HEK293 (cell line): Measurements from ENCODE around the gene CEP112.

ENCODE experiments used
- CTCF ChIA-PET: fragments of 350-600 bp; formaldehyde crosslinking; extraction: SDS; loops from one replicate; lab custom pipeline; 2021; ENCODE audit warnings: antibody characterized with exemption; lab: Yijun Ruan, JAX
- POLR2A ChIA-PET: fragments of 300-600 bp; formaldehyde crosslinking; extraction: SDS; loops from one replicate; lab custom pipeline; 2020; ENCODE audit warnings: antibody characterized with exemption, inconsistent platforms; lab: Yijun Ruan, JAX
- H3K27ac ChIP-seq: fragments of 200-500 bp; sonication (Bioruptor generic); 2 replicates; pipeline ENCODE4 v1.5.1; 2014; ENCODE audit warnings: low read depth, low read length, control low read depth, inconsistent platforms; ENCODE audit errors: extremely low read depth
- H3K36me3 ChIP-seq, 2 experiments: fragments of 200-500 bp in 1 of 2; sonication (Bioruptor generic) in 1 of 2; 1 replicate in 1 of 2; 2 replicates in 1 of 2; pipeline ENCODE4 v1.5.1; 2014 to 2017; ENCODE audit warnings: inconsistent platforms in 2 of 2, low read length in 2 of 2; ENCODE audit not compliant: control insufficient read depth in 2 of 2, insufficient read depth in 1 of 2
- H3K4me1 ChIP-seq: fragments of 200-500 bp; sonication (Bioruptor generic); 2 replicates; pipeline ENCODE4 v1.5.1; 2014; ENCODE audit warnings: mild to moderate bottlenecking, low read length, inconsistent platforms; ENCODE audit not compliant: control insufficient read depth, insufficient read depth
- H3K4me3 ChIP-seq: 2 replicates; pipeline ENCODE4 v1.5.1; 2011; ENCODE audit warnings: low read depth, mild to moderate bottlenecking, control low read depth, low read length, moderate library complexity
- H3K9me3 ChIP-seq: fragments of 200-500 bp; sonication (Bioruptor generic); 2 replicates; pipeline ENCODE4 v1.5.1; 2014; ENCODE audit warnings: low read depth, low read length, inconsistent platforms; ENCODE audit not compliant: control insufficient read depth, insufficient read depth
- BCL11B ChIP-seq: fragments of 450-650 bp; formaldehyde crosslinking; IDR thresholded peaks from 2 replicates; pipeline ENCODE4 v1.5.1; 2016; ENCODE audit warnings: low read depth, missing biosample characterization, missing genetic modification characterization
- IKZF3 ChIP-seq: fragments of 450-650 bp; IDR thresholded peaks from 2 replicates; pipeline ENCODE4 v1.5.0; 2018; ENCODE audit warnings: missing biosample characterization, mild to moderate bottlenecking, missing genetic modification characterization, moderate library complexity
- OSR2 ChIP-seq: fragments of 450-650 bp; formaldehyde crosslinking; IDR thresholded peaks from 2 replicates; pipeline ENCODE4 v1.5.1; 2016; ENCODE audit warnings: missing biosample characterization, missing genetic modification characterization
- RBAK ChIP-seq: fragments of 450-650 bp; formaldehyde crosslinking; IDR thresholded peaks from 2 replicates; pipeline ENCODE4 v1.5.1; 2016; ENCODE audit warnings: missing biosample characterization, missing genetic modification characterization
- TCF7L2 ChIP-seq: IDR thresholded peaks from 2 replicates; pipeline ENCODE4 v1.6.1; 2011; ENCODE audit warnings: low read depth, mild to moderate bottlenecking, inconsistent platforms, low read length, moderate library complexity, borderline replicate concordance
- YY1 ChIP-seq: fragments of 450-650 bp; formaldehyde crosslinking; IDR thresholded peaks from 2 replicates; pipeline ENCODE4 v1.5.1; 2018; ENCODE audit warnings: missing biosample characterization, missing genetic modification characterization
- ZNF155 ChIP-seq: fragments of 450-650 bp; formaldehyde crosslinking; IDR thresholded peaks from 2 replicates; pipeline ENCODE4 v1.5.1; 2016; ENCODE audit warnings: missing biosample characterization, missing genetic modification characterization
- ZNF169 ChIP-seq: fragments of 450-650 bp; formaldehyde crosslinking; IDR thresholded peaks from 2 replicates; pipeline ENCODE4 v1.5.1; 2016; ENCODE audit warnings: missing biosample characterization, missing genetic modification characterization
- ZNF248 ChIP-seq: fragments of 450-650 bp; formaldehyde crosslinking; IDR thresholded peaks from 2 replicates; pipeline ENCODE4 v1.5.1; 2017; ENCODE audit warnings: missing biosample characterization, missing genetic modification characterization
- ZNF391 ChIP-seq: fragments of 450-650 bp; formaldehyde crosslinking; IDR thresholded peaks from 2 replicates; pipeline ENCODE4 v1.5.1; 2016; ENCODE audit warnings: low read depth, missing biosample characterization, missing genetic modification characterization, borderline replicate concordance
- ZNF48 ChIP-seq: fragments of 450-650 bp; formaldehyde crosslinking; IDR thresholded peaks from 2 replicates; pipeline ENCODE4 v1.5.1; 2016; ENCODE audit warnings: missing biosample characterization, missing genetic modification characterization
- ZNF529 ChIP-seq: fragments of 450-650 bp; formaldehyde crosslinking; IDR thresholded peaks from 2 replicates; pipeline ENCODE4 v1.5.1; 2017; ENCODE audit warnings: missing genetic modification characterization, missing biosample characterization; ENCODE audit not compliant: insufficient replicate concordance
- ZNF585B ChIP-seq: fragments of 450-650 bp; formaldehyde crosslinking; IDR thresholded peaks from 2 replicates; pipeline ENCODE4 v1.5.1; 2016; ENCODE audit warnings: missing biosample characterization, missing genetic modification characterization
- ZNF658 ChIP-seq: fragments of 450-650 bp; formaldehyde crosslinking; IDR thresholded peaks from 2 replicates; pipeline ENCODE4; 2016; ENCODE audit warnings: missing biosample characterization, missing genetic modification characterization
- ZSCAN5A ChIP-seq: fragments of 450-650 bp; formaldehyde crosslinking; IDR thresholded peaks from 2 replicates; pipeline ENCODE4 v1.5.1; 2016; ENCODE audit warnings: missing biosample characterization, missing genetic modification characterization
- TF ChIP-seq, protein P1 (sequence below): fragments of 450-650 bp; formaldehyde crosslinking; IDR thresholded peaks from 2 replicates; pipeline ENCODE4 v1.5.0; 2017; ENCODE audit warnings: missing biosample characterization, missing genetic modification characterization, borderline replicate concordance
- TF ChIP-seq, protein P2 (sequence below): fragments of 450-650 bp; formaldehyde crosslinking; optimal IDR thresholded peaks from 2 replicates; pipeline ENCODE3; 2016; ENCODE audit warnings: missing biosample characterization, mild to moderate bottlenecking, missing genetic modification characterization
- TF ChIP-seq, protein P3 (sequence below): fragments of 450-650 bp; formaldehyde crosslinking; IDR thresholded peaks from 2 replicates; pipeline ENCODE4 v1.5.1; 2016; ENCODE audit warnings: missing biosample characterization, missing genetic modification characterization

The CEP112 gene

GRCh38 chr17:66207936-66208335, 16.0 kb upstream of the CEP112 start (continued):
- TF ChIP-seq ZSCAN5A (tag by site-specific recombination) (no peak), BCL11B (tag by site-specific recombination) (no peak)

GRCh38 chr17:66203274-66204015, 11.5 kb upstream of the CEP112 start:
- CTCF ChIA-PET, result interaction anchor here (0.6 kb wide), 1 partner anchor 742 kb away, joined by 4 read pairs; no protein-coding TSS in a partner anchor
- Histone ChIP-seq H3K4me1 (no peaks in the 10 kb centered on the region), H3K4me3 (no peak overlapping the region), H3K9me3 (no peaks in the 10 kb centered on the region), H3K36me3 (no peaks in the 10 kb centered on the region), H3K27ac (no peak overlapping the region)
- POLR2A ChIA-PET, result no interaction called here
- no peak for TF ChIP-seq ZNF248 (tag by site-specific recombination)
- TF ChIP-seq, protein P1, sequence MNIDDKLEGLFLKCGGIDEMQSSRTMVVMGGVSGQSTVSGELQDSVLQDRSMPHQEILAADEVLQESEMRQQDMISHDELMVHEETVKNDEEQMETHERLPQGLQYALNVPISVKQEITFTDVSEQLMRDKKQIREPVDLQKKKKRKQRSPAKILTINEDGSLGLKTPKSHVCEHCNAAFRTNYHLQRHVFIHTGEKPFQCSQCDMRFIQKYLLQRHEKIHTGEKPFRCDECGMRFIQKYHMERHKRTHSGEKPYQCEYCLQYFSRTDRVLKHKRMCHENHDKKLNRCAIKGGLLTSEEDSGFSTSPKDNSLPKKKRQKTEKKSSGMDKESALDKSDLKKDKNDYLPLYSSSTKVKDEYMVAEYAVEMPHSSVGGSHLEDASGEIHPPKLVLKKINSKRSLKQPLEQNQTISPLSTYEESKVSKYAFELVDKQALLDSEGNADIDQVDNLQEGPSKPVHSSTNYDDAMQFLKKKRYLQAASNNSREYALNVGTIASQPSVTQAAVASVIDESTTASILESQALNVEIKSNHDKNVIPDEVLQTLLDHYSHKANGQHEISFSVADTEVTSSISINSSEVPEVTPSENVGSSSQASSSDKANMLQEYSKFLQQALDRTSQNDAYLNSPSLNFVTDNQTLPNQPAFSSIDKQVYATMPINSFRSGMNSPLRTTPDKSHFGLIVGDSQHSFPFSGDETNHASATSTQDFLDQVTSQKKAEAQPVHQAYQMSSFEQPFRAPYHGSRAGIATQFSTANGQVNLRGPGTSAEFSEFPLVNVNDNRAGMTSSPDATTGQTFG (tag by site-specific recombination), result no peak
- no peak for TF ChIP-seq ZNF529 (tag by site-specific recombination)
- TF ChIP-seq, protein P2, sequence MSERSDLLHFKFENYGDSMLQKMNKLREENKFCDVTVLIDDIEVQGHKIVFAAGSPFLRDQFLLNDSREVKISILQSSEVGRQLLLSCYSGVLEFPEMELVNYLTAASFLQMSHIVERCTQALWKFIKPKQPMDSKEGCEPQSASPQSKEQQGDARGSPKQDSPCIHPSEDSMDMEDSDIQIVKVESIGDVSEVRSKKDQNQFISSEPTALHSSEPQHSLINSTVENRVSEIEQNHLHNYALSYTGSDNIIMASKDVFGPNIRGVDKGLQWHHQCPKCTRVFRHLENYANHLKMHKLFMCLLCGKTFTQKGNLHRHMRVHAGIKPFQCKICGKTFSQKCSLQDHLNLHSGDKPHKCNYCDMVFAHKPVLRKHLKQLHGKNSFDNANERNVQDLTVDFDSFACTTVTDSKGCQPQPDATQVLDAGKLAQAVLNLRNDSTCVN (tag by site-specific recombination), result no peak
- no peak for TF ChIP-seq OSR2 (tag by site-specific recombination)
- TF ChIP-seq, protein P3, sequence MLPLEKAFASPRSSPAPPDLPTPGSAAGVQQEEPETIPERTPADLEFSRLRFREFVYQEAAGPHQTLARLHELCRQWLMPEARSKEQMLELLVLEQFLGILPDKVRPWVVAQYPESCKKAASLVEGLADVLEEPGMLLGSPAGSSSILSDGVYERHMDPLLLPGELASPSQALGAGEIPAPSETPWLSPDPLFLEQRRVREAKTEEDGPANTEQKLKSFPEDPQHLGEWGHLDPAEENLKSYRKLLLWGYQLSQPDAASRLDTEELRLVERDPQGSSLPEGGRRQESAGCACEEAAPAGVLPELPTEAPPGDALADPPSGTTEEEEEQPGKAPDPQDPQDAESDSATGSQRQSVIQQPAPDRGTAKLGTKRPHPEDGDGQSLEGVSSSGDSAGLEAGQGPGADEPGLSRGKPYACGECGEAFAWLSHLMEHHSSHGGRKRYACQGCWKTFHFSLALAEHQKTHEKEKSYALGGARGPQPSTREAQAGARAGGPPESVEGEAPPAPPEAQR, result no peak
- no peak for TF ChIP-seq IKZF3
- TF ChIP-seq TCF7L2, result no peak
- no peak for TF ChIP-seq ZNF391 (tag by site-specific recombination)
- TF ChIP-seq ZNF585B (tag by site-specific recombination), result no peak
- no peak for TF ChIP-seq ZNF48 (tag by site-specific recombination)
- no peak for TF ChIP-seq YY1
- no peak for TF ChIP-seq ZNF155 (tag by site-specific recombination)
- TF ChIP-seq ZNF169, result no peak
- TF ChIP-seq ZNF658 (tag by site-specific recombination), result no peak
- TF ChIP-seq RBAK (tag by site-specific recombination), result no peak
